Measurements from ENCODE around the gene FANCE.
A peak's percentile ranks its signal among the peaks of the same experiment; 100 is the strongest.

Gene FANCE

DNA sequence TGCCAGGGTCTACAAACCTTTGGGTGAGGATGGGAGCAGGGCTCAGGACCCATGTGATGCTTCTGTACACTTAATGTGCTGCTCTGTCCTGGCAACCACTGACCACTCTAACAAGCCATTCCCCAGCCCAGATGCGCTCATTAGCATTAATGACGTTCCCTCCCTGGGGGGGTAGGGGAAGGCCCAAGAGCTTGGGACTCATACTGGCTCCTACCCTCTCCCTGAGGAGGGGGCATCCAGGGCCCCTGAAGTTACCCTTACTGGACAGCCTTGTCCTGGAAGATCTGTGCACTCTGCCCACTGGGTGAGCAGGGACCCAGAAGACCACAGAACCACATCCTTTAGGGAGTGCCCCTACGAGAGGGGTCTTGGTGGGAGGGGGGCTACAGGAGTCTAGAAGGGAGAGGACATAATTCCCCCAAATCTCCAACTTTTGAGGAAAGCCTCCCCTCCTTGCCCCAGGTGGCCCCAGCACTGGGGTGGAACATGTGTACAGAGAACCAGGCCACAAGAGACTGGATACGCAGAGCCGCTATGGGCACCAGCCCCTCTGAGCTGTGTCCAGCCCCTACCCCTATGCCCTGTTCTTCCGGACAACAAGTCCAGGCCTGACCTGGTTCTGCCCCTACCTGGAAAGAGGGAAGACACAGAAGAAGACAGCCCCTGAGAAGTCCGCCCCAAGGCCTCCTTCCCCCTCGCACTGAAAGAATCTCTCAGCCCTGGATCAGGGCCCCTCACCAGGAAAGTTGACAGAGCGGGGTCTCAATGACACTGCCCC is 43.3 kb downstream of the FANCE start:
- TF ChIP-seq POLR2AphosphoS5 (IDR thresholded peaks at IDR 0.05; ENCODE audit: low read depth, low read length) = no peak
- TF ChIP-seq TAF1 (IDR thresholded peaks at IDR 0.05; ENCODE audit: borderline replicate concordance, insufficient read depth, low read length) = no peak
- no peak for TF ChIP-seq SIN3A (IDR thresholded peaks at IDR 0.05; ENCODE audit: borderline replicate concordance, insufficient read depth, low read length)
- no peak for TF ChIP-seq REST (IDR thresholded peaks at IDR 0.05; ENCODE audit: insufficient read depth in 1 of 2, low read depth in 2 of 2, low read length in 2 of 2)
- no peak for TF ChIP-seq FOXP2 (optimal IDR thresholded peaks at IDR 0.05; ENCODE audit: borderline replicate concordance, extremely low read depth, extremely low read length, insufficient read depth)

GRCh38 chr6:35496036-35496840 is 44.1 kb downstream of the FANCE start:
- no peak for TF ChIP-seq FOXP2 (optimal IDR thresholded peaks at IDR 0.05; ENCODE audit: borderline replicate concordance, extremely low read depth, extremely low read length, insufficient read depth)
- no peak for TF ChIP-seq POLR2AphosphoS5 (IDR thresholded peaks at IDR 0.05; ENCODE audit: low read depth, low read length)
- no peak for TF ChIP-seq SIN3A (IDR thresholded peaks at IDR 0.05; ENCODE audit: borderline replicate concordance, insufficient read depth, low read length)
- no peak for TF ChIP-seq TAF1 (IDR thresholded peaks at IDR 0.05; ENCODE audit: borderline replicate concordance, insufficient read depth, low read length)
- TF ChIP-seq REST (IDR thresholded peaks at IDR 0.05; ENCODE audit: insufficient read depth in 1 of 2, low read depth in 2 of 2, low read length in 2 of 2) = no peak

DNA sequence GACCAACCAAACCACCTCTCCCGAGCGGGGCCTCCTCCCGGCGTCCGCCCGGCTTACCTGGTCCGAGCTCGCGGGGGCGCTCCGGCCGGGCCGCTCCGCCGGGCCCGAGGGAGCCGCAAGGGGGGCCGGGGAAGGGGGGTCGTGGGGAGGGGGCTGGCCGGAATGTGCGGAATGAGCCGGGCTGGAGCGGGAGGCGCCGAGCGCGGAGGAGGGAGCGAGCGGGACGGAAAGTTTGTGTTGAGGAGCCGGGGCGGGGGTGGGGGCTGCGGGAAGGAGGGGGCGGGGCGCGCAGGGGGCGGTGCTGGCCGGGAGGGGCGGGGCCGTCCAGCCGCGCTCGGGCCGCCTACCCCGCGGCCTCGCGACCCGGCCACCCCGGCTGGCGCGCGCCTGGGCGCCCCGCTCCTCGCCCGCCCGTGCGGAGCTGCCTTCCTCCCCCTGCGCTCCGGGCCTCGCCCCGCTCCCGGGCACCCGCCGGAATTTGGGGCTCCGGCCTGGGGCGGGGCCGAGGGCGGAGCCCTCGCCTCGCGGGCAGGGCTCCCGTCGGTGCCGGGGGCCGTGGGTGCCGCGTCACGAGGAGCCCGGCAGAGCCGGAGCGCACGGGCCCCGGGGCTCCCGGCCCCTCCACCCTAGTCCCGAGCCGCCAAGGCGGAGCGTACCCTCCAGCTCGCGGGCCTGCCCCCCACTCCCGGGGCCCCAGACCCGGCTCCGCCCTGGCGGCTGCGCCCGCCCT is 44.9 kb downstream of the FANCE start, which contains the start of gene TEAD3:
Gene TEAD3 (minus strand): TSS at position 239 of the 730 bp plus-strand sequence.
- TF ChIP-seq POLR2AphosphoS5 (IDR thresholded peaks at IDR 0.05; ENCODE audit: low read depth, low read length) (0 out of 2 replicates have a peak, but pooled peaks have one; percentile 45), SIN3A (IDR thresholded peaks at IDR 0.05; ENCODE audit: borderline replicate concordance, insufficient read depth, low read length) (no peak)

GRCh38 chr6:35497571-35498421 is 45.7 kb downstream of the FANCE start:
- TF ChIP-seq REST (IDR thresholded peaks at IDR 0.05; ENCODE audit: insufficient read depth in 1 of 2, low read depth in 2 of 2, low read length in 2 of 2) = no peak
- TF ChIP-seq TAF1 (IDR thresholded peaks at IDR 0.05; ENCODE audit: borderline replicate concordance, insufficient read depth, low read length) = peak; percentile 62; the same call in 1 of the 2 replicates
